A673 (cell line): ENCODE results near the gene QPCTL.

Source experiments
- EZH2 ChIP-seq: fragments of 200-600 bp; sonication (generic); IDR thresholded peaks from 2 replicates; pipeline ENCODE4 v1.6.1; 2017; ENCODE audit warnings: borderline replicate concordance, low read depth, mild to moderate bottlenecking, mixed read lengths, antibody characterized with exemption, low read length; ENCODE audit not compliant: poor library complexity, severe bottlenecking
- TF ChIP-seq, protein P1 (sequence below): fragments of 300-800, 200-600 bp; sonication (generic); conservative IDR thresholded peaks from 2 replicates; pipeline ENCODE4 v1.5.1; 2017; ENCODE audit warnings: low read depth, mild to moderate bottlenecking, antibody characterized with exemption, low read length, moderate library complexity, mixed read lengths

DNA sequence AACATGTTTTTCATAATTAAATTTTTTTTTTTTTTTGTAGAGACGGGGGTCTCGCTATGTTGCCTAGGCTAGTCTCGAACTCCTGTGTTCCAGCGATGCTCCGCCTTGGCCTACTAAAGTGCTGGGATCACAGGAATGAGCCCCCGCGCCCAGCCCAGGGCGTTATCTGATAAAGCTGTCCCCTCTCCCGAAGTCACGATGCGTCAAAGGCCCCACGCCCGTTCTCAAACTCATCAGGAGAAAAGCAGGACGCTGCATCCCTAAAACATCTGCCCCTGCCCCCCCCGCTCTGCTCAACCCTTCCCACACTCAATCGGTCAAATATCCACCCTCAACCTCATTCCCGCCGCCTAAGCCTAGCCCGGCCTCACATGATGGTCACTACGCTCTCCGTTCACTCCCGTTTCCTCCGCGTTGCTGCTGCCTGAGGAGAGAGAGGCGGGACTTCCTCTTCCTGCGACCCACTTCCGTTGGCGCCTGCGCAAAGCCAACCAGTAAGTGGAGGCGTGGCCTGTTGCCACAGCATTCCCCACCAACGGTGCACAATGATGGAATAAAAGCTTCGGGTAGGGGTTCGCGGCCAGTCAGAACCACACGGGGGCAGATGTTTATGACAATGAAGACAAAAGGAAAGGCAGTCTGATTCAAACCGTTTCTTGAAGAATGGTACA is 815 bp upstream of the QPCTL start, which contains the start of gene SNRPD2:
- TF ChIP-seq, protein P1, sequence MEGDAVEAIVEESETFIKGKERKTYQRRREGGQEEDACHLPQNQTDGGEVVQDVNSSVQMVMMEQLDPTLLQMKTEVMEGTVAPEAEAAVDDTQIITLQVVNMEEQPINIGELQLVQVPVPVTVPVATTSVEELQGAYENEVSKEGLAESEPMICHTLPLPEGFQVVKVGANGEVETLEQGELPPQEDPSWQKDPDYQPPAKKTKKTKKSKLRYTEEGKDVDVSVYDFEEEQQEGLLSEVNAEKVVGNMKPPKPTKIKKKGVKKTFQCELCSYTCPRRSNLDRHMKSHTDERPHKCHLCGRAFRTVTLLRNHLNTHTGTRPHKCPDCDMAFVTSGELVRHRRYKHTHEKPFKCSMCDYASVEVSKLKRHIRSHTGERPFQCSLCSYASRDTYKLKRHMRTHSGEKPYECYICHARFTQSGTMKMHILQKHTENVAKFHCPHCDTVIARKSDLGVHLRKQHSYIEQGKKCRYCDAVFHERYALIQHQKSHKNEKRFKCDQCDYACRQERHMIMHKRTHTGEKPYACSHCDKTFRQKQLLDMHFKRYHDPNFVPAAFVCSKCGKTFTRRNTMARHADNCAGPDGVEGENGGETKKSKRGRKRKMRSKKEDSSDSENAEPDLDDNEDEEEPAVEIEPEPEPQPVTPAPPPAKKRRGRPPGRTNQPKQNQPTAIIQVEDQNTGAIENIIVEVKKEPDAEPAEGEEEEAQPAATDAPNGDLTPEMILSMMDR = no peak
- TF ChIP-seq EZH2 = no peak
